Measurements from ENCODE around the gene TRIM27.
"Not testable (repeated sequence)": the region's sequence is repeated elsewhere in the genome, so short reads cannot be mapped to it uniquely, and the experiment has no call there.

The TRIM27 gene

DNA sequence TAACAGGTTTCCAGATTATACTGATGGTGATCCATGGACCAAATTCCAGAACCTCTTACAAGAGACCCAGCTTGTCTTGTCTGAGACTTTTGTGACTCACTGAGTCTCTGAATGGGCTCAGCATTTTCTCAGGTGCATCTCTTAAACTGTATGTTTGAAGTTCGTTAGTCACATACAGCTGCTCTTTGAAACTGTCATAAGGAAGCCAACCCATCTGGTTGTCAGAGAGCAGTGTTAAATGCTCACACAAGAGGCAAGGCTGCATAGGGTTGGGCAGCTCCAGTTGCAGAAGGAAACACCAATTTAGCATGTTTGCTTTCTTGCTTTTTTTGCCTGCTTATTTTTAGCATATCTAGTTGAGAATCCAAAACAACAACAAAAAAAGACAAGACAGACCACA lies 47.1 kb downstream of the TRIM27 start:
- no peak for DNase-seq (ENCODE audit: low spot score)
- H3K4me3 ChIP-seq: no peak overlapping the region
- TF ChIP-seq, protein P1, sequence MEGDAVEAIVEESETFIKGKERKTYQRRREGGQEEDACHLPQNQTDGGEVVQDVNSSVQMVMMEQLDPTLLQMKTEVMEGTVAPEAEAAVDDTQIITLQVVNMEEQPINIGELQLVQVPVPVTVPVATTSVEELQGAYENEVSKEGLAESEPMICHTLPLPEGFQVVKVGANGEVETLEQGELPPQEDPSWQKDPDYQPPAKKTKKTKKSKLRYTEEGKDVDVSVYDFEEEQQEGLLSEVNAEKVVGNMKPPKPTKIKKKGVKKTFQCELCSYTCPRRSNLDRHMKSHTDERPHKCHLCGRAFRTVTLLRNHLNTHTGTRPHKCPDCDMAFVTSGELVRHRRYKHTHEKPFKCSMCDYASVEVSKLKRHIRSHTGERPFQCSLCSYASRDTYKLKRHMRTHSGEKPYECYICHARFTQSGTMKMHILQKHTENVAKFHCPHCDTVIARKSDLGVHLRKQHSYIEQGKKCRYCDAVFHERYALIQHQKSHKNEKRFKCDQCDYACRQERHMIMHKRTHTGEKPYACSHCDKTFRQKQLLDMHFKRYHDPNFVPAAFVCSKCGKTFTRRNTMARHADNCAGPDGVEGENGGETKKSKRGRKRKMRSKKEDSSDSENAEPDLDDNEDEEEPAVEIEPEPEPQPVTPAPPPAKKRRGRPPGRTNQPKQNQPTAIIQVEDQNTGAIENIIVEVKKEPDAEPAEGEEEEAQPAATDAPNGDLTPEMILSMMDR (IDR thresholded peaks at IDR 0.05): no peak
- no peak overlapping the region for H3K27ac ChIP-seq

GRCh38 chr6:28875191-28875747 lies 48.5 kb downstream of the TRIM27 start:
- DNase-seq (ENCODE audit: low spot score): no peak
- H3K4me3 ChIP-seq: no peak overlapping the region
- H3K27ac ChIP-seq: no peak overlapping the region
- TF ChIP-seq, protein P1 (IDR thresholded peaks at IDR 0.05): no peak

DNA sequence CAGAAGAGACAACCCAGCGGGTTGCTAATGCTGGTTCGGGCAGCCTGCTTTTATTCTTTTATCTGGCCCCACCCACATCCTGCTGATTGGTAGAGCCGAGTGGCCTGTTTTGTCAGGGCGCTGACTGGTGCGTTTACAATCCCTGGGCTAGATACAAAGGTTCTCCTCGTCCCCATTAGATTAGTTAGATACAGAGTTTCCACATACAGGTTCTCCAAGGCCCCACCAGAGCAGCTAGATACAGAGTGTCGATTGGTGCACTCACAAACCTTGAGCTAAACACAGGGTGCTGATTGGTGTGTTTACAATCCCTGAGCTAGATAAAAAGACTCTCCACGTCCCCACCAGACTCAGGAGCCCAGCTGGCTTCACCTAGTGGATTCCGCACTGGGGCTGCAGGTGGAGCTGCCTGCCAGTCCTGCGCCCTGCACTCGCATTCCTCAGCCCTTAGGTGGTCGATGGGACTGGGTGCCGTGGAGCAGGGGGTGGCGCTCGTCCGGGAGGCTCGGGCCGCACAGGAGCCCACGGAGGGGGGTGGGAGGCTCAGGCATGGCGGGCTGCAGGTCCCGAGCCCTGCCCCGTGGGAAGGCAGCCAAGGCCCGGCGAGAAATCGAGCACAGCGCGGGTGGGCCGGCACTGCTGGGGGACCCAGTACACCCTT lies 51.5 kb downstream of the TRIM27 start:
- H3K4me3 ChIP-seq; DNase-seq (ENCODE audit: low spot score); H3K27ac ChIP-seq: not testable (repeated sequence)

- Histone ChIP-seq H3K27ac (no peak overlapping the region), H3K4me3 (no peak overlapping the region)
- TF ChIP-seq, protein P1 (IDR thresholded peaks at IDR 0.05): no peak
- DNase-seq (ENCODE audit: low spot score): no peak
These were observed 52.2 kb downstream of the TRIM27 start for GRCh38 chr6:28871335-28872156.

GRCh38 chr6:28868873-28869272 lies 54.9 kb downstream of the TRIM27 start:
- H3K4me3 ChIP-seq: no peak overlapping the region
- DNase-seq (ENCODE audit: low spot score): no peak
- TF ChIP-seq, protein P1 (IDR thresholded peaks at IDR 0.05): no peak
- H3K27ac ChIP-seq: no peak overlapping the region

DNA sequence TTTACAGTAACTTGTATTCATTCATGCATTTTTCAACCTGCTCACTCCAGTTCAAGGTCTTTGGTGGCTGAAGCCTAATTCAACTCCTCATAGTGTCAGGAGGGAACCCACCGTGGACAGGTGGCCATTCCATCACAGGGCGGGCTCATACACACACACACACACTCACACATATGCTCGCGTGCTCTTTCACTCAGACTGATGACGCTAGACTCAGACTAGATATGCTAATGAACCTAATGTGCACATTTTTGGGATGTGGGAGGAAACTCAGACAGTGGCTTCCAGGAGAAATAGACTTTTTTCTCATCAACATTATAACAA lies 56.7 kb downstream of the TRIM27 start:
- Histone ChIP-seq H3K27ac (peak overlapping the region; percentile 65 to 94), H3K4me3 (peak overlapping the region; percentile 94)
- DNase-seq (ENCODE audit: low spot score): no peak
- TF ChIP-seq, protein P1 (IDR thresholded peaks at IDR 0.05): no peak

DNA sequence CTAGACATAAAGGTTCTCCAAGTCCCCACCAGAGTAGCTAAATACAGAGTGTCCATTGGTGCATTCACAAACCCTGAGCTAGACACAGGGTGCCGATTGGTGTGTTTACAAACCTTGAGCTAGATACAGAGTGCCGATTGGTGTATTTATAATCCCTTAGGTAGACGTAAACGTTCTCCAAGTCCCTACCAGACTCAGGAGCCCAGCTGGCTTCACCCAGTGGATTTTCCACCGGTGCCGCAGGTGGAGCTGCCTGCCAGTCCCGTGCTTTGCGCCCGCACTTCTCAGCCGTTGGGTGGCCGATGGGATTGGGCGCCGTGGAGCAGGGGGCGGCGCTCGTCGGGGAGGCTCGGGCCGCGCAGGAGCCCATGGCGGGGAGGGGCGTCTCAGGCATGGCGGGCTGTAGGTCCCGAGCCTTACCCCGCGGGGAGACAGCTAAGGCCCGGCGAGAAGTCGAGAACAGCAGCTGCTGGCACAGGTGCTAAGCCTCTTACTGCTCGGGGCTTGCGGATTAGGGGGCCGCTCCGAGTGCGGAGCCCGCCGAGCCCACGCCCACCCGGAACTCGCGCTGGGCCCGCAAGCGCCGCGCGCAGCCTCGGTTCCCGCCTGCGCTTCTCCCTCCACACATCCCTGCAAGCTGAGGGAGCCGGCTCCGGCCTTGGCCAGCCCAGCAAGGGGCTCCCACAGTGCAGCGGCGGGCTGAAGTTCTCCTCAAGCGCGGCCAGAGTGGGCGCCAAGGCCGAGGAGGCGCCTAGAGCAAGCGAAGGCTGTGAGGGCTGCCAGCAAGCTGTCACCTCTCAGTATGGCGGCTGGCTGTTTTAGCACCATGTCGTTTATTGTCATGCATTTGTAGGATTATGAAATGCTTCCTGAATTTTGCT lies 57.3 kb downstream of the TRIM27 start:
- peak overlapping the region; percentile 94 for H3K4me3 ChIP-seq
- H3K27ac ChIP-seq: peak overlapping the region; percentile 65 to 94
- DNase-seq (ENCODE audit: low spot score): peak; percentile 79
